Measurements from ENCODE around the gene ARSJ.

ARSJ gene

GRCh38 chr4:113982181-113982580, 2.7 kb upstream of the ARSJ start:
- DNase-seq, result no peak

- DNase-seq, result no peak
Observed at GRCh38 chr4:113981591-113981990, 2.1 kb upstream of the ARSJ start.

DNA sequence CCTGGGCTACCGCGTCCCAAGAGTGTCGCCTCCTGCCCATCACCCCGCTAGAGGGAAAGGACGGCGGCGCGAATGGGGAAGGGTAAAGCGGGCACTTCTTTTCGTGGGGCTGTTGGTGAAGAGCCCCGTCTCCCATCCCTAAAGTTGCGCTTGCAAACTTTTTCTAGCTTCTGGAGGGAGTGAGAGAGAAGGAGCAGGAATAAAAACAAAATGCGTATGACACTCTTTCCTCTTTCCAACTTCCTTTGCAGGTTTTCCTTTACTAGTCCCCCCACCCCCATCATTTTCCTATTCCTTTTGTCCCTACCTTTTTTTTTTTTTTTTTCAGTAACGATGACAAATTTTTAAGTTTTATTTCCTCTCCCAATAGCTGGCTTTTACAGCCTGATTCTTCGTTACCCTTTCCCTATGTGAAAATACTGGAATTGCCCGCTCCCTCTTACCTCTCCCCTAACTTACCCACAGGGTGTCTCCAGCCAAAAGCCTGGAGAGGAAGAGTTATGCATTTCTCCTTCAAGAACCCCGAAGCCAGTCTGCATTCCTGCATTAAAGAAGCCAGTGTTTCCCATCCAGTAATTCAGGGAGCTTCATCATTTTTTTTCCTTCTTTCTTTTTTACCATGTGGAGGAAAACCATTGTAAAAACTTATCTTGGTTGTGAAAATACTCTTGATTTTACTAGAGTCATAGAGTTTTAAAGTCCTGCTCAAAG, 613 bp upstream of the ARSJ start:
- DNase-seq, result no peak

- no peak for DNase-seq
Observed at GRCh38 chr4:113978561-113979147, 793 bp downstream of the ARSJ start.

DNA sequence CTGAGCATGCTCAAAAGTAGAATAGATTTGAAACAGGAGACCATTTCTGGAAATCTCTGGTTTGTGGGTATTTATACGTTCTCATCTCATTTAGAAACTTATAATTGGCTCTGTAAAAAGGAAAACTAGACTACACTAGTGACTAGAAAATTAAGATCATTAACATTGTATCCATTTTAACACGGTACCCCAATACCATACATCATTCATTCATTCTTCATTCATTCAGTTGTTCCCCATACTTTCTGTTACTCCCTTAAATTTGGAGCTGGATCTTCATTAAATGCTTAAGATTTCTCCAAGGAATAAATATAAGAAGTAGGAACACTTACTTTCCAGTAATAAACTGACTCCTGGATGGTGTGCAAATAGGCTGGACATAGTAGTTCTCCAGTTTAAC, 1.3 kb downstream of the ARSJ start:
- DNase-seq, result no peak

- DNase-seq, result no peak
Observed at GRCh38 chr4:113977526-113977855, 2.0 kb downstream of the ARSJ start.

DNA sequence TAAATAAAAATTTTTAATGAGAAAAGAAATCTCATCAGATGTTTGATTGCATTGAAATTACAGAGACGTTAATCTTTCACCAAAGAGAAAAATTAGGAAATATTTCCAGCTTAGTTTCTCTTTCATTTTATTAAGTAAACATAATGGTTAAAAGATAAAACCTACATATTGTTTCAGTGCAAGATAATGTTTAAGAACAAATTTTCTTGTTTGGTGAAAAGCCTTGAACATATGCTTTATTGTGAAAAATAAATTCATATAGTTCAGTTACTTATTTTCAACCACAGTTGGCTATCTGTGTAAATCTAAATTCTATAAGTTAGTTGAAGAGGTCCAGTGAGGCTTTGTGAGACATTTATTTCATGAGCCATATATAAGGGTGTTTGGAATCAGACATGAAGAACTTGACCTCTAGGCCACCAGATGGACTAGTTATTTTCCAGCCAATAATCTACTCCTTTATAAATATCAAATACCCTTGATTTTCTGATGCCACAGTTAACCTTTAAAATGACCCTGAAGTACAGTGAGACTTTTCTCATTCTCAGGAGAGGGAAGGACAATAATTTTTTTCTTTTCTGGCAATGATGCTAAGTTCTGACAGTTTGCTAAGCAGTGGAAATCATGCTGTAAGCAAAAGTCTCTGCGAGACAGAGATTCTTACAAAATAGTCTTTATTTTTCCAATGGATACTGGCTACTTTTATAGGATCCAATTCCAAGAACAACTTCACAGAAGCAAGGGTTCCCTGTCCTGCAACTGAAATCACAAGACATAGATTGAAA, 2.5 kb downstream of the ARSJ start:
- DNase-seq, result no peak

GRCh38 chr4:113975578-113975977, 3.9 kb downstream of the ARSJ start:
- DNase-seq, result no peak

GRCh38 chr4:113974467-113974866, 5.0 kb downstream of the ARSJ start:
- DNase-seq, result no peak

GRCh38 chr4:113973345-113973744, 6.1 kb downstream of the ARSJ start:
- DNase-seq, result no peak

DNA sequence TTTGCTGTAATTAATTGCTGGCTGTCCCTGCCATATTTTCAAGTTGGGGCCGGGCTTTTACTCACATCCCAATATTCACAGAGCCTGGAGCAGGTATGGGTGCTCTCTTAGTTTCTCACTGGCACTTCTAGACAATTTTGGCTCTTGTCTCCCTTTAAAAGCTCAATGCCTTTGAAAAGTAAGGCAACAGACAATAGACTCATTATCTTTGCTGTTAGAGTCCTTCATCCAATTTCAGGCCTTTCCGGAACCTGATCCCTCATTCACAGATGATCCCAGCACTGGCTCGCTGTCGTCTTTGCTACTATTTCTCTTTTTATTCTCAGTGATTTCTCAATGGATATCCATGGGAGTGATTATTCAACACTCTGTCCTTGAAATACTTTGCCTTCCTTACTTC, 6.7 kb downstream of the ARSJ start:
- DNase-seq, result no peak

- no peak for DNase-seq
Observed at GRCh38 chr4:113971706-113972360, 7.6 kb downstream of the ARSJ start.

DNA sequence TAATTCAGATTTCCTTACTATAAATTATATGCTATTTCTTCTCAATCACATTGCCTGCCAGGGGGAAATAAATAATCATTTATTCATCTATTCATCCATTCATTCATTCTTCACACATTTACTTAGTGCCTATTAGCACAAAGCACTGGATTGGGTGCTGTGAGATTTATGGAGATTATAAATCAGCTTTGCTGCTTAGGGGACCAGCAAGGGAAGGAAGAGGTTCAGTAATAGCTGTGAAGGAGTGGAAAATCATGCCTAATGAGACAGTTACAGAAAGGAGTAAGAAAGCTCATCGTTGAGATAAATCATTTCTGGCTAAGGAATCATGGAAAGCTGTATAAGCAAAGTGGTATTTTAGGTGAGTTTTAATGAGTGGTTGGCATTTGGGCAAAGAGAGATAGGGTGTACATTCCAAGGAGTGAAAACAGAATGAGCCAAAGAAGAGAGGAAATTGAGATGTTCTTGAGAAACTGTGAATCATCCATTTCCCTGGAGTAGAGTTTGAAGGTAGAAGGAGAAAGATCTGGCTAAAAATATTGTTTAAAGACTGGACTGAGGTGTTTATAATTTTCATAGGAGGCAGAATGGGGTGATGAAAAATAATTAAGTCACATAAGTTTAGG, 9.6 kb downstream of the ARSJ start:
- DNase-seq, result no peak

- no peak for DNase-seq
Observed at GRCh38 chr4:113968473-113968872, 11.0 kb downstream of the ARSJ start.

- no peak for DNase-seq
Observed at GRCh38 chr4:113967687-113968086, 11.8 kb downstream of the ARSJ start.

- no peak for DNase-seq
Observed at GRCh38 chr4:113962719-113963265, 16.7 kb downstream of the ARSJ start.

DNA sequence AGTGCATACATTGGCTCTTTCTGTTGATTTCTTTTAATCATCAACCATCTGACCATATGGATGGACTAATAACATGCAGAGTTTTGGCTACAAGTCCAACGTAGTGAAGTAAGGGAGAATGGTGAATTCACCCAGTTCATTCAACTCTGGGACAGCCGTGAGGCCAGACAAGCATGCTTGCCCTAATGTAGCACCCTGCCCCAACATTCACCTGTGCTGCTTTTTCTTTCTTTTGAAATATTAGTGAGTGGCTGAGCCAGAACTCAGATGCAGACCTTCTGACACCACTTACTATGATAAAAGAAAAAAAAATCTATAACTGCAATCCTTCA, 17.5 kb downstream of the ARSJ start:
- no peak for DNase-seq

DNA sequence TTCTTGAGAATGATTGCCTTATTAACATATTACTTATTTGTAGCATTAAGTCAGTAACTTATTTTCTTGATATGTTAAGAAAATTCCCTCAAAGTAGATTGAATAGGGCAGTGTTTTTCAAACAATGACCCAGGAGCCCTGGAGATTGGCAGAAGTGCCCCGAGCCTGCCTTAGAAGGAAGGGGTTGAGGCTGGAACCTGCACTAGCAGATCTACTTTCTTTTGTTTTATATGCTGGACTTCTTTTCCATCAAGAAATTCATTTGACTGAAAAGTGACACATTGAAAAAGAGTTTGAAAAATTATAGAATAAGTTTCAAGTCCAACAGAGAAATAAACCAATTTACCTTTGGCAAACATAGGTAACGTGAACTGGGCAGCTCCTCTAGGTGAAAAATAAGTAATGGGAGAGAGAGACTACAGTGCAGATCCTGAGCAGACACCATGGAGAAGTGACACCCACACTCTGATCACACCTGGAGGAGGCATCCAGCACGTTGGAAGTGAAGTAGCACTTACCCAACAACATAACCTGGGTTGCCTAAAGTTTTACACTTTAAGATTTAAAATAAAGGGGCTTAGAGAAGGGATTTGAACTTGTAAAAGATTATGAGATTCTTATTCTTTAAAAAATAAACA, 18.6 kb downstream of the ARSJ start:
- DNase-seq, result no peak

GRCh38 chr4:113959539-113959937, 19.9 kb downstream of the ARSJ start:
- DNase-seq, result no peak

GRCh38 chr4:113958766-113959538, 20.5 kb downstream of the ARSJ start:
- peak; percentile 54 to 80 for DNase-seq

DNA sequence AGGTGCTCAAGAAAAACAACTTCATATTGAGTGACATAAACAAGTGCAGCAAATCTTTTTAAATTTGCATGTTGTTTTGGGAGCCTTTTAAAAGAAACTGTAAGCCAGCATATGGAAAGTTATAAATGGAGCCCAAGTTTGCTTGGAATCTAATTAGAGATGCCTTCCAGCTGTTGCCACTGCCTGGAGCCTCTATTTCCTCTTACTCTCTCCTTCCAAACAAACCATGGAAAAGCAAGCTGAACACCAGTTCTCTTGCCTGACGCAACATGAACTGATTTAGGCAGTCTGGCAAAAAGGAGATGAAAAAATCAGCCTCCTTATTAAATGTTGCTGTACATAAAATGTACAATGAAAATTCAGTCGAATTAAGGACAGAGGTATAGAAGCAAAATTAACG, 21.5 kb downstream of the ARSJ start:
- no peak for DNase-seq

DNA sequence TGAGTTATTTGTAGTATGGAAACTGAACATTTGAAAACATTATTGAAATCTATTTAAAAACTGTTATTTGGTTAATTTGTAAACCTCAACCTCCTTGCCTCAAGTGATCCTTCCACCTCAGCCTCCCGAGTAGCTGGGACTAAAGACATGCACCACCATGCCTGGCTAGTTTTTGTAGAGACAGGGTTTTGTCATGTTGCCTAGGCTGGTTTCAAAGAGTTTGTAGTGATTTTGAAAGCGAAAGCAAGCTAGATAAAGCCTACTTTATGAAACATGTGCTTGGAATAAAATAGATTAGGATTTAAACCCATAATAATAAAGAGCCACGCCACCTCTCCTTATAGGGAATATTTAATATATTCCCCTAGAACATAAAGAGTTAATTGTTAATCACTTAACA, 23.5 kb downstream of the ARSJ start:
- no peak for DNase-seq
